ENCODE data around the gene ANTKMT.

DNA sequence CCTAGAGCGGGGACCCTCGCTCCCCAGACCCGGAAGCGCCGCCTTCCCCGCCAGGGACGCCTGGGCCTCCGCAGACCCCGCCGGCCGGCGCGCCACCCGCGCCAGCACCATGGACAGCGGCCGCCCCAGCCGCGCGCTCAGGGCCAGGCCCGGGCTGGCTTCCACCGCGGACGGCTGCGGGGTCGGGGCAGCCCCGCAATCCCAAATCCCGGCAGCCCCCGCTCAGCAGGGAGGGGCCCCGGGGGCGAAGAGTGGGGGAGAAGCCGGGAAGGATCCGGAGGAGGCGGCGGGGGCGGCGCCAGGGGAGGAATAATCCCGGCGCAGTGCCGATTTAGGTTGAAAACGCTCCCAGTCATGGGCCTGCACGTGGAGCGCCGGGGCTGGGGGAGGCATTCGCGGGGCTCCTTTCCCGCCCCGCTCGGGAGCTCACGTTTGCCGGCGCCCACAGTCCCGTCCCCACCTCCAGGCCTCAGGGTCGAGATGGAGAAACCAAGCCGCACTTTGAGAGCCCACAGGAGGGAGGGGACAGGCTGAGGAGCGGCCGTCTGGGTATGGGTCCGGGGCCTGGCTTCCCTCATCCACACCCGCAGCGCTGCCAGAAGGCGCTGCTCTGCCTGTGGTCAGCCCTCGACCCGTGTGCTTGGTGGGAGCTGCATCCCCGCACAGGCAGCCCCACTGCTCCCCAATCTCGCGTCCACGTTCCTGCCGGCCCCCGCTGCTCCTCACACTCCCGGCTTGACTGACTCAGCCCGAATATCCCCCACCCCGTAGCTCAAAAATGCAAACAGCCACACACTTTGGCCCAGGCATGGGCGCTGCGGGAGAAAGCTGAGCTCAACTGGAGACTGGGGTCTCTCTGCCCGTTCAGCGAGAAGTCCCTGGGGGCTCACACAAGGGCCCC, 20.0 kb upstream of the ANTKMT start:
- TF ChIP-seq, protein P1, sequence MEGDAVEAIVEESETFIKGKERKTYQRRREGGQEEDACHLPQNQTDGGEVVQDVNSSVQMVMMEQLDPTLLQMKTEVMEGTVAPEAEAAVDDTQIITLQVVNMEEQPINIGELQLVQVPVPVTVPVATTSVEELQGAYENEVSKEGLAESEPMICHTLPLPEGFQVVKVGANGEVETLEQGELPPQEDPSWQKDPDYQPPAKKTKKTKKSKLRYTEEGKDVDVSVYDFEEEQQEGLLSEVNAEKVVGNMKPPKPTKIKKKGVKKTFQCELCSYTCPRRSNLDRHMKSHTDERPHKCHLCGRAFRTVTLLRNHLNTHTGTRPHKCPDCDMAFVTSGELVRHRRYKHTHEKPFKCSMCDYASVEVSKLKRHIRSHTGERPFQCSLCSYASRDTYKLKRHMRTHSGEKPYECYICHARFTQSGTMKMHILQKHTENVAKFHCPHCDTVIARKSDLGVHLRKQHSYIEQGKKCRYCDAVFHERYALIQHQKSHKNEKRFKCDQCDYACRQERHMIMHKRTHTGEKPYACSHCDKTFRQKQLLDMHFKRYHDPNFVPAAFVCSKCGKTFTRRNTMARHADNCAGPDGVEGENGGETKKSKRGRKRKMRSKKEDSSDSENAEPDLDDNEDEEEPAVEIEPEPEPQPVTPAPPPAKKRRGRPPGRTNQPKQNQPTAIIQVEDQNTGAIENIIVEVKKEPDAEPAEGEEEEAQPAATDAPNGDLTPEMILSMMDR (IDR thresholded peaks at IDR 0.05; ENCODE audit: low read depth, low read length) = no peak
- no peak for TF ChIP-seq EZH2phosphoT487 (IDR thresholded peaks at IDR 0.05; ENCODE audit: low read depth)

All from OCI-LY3 (cell line).